Astrocyte (in vitro differentiated cells and primary cell): ENCODE results near the gene AKAP11. TPM values are rescaled to one million over a fixed set of nuclear protein-coding genes. Genes with fewer than 3 reads are reported as not detected.

ENCODE experiments used
- total RNA-seq: library from RNA; stranded (reverse); gene quantifications from 2 replicates; pipeline ENCODE4 v1.2.1, GENCODE V29; 2021

The AKAP11 gene
- total RNA-seq, 1 donor from 2014 or later = 29.7 TPM

Other genes starting within 250 kb of the AKAP11 start
- 16.4 and 19.2 TPM in 2 replicates for gene DGKH, start 223.5 kb upstream of the AKAP11 start, total RNA-seq